Anterior cingulate cortex (tissue), 58 donors: ENCODE data around the gene GMPR.

Source experiments
- DNase-seq, 58 donors: peaks; one replicate each; lab custom pipeline; 2025; lab: John Stamatoyannopoulos, UW

GMPR gene

DNA sequence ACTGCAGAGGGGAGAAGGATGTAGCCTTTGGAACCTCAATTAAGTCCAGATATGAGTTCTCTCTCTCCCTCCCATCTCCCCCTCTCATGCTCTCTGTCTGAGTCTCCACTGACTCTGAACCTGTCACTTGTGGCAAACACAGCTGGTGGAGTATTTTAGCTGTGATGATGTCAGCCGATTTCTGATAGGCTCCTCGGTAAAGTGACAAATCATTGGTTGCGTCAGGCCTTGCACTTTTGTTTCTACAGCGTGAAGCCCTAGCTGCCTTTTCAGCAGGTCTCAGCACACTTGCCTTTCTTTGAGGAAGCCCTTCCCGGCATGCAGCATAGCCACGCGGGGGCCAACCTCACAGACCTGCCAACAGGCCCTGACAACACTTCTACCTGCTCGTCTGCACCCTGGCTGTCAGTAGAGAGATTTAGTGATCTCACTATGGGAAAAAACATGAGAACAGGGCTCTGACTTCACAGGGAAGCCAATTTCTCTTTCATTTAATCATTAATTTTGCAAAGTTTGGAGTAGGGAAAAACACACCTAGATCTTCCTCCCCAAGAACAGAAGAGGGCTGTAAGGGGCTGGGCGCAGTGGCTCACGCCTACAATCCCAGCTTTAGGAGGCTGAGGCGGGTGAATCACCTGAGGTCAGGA lies 84.4 kb downstream of the GMPR start:
- peak in 52 of 58 donors; percentile 7 to 85 (median 51) for DNase-seq

DNA sequence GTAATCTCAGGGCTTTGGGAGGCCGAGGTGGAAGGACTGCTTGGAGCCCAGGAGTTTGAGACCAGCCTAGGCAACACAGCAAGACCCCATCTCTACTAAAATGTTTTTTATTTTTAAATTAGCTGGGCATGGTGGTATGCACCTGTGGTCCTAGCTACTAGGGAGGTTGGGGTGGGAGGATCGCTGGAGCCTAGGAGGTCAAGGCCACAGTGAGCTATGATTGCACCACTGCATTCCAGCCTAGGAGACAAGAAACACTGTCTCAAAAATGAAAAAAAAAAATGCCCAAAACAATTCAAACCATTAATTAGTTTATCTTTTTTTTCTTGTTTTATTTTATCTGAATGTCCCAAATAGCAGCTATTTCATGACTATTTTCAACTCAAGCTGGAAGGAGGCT lies 85.8 kb downstream of the GMPR start:
- no peak for DNase-seq

DNA sequence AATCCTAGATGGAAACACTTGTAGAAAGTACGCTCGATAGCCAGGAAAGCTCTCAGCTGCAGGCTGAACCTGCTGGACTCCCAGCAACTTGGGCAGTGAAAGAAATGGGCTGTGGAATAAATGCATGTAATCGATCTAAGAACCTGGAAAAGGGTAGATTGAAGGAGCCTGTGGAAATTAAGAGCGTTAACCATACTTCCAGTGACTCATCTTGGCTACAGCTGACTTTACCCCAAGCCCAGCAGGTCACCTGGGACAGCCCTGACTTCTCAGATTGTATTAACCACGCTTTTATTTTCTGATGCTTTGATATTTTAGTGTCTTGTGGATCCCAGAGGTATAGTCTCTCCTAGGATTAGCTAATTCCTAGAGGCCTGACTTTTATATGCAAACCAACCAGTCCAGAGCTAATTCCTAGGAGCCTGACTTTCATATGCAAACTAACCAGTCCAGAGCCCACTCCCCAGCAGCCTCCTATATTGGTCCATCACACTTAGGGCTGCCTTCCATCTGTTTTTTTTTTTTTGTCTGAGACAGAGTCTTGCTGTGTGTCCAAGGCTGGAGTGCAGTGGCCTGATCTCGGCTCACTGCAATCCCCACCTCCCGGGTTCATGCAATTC lies 86.3 kb downstream of the GMPR start:
- DNase-seq = no peak

DNA sequence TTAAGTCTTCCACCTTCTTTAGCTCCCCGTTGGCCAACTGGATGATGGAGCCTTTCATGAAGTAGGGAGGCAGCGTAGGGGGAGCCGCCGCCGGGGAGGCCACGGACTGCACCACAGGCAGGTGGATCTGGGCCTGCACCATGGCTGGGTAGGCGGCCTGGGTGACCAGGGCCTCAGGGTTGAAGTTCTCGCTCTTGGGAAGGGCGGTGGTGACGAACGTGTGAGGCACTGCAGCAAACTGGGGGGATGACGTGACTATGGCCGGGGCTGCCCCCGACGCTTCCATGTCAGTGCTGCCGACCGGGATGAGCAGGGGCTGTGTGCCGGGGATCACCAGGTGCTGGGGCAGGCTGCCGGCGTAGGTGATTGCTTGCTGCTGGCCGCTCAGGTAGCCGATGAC lies 88.1 kb downstream of the GMPR start:
- DNase-seq = no peak

DNA sequence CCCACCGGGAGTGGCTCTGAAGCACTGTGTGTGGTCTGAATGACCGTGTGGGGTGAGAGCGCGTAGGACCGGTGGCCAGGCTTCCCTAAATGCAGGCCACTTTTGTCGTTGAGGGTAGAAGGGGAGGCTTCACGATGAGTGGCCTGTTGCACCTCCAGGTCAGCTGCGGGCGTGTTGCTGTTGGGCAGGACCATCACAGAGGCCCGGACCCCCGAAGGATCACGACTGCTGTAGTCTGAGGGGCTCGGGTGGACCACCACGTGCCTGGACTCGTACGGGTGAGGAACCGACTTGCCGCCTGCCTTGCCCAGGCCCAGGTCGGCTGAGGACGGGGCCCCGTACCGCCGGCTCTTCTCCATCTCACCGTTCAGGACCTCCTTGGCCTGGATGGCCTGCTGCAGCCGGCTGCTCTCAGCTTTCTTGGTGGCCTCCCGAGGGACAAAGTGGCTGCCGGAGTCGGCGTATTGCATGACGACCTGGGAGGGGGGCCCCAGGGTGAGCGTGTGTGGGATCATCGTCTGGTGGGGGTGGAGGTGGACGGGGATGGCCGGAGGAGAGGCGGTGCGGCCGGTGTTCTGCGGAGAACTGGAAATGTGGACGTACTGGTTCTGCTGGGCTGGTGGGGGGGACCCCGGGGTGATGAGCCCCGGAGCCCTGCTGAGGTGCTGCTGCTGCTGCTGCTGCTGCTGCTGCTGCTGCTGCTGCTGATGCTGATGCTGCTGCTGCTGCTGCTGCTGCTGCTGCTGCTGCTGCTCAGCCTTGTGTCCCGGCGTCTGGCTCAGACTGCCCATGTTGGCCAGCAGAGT lies 88.8 kb downstream of the GMPR start:
- no peak for DNase-seq

DNA sequence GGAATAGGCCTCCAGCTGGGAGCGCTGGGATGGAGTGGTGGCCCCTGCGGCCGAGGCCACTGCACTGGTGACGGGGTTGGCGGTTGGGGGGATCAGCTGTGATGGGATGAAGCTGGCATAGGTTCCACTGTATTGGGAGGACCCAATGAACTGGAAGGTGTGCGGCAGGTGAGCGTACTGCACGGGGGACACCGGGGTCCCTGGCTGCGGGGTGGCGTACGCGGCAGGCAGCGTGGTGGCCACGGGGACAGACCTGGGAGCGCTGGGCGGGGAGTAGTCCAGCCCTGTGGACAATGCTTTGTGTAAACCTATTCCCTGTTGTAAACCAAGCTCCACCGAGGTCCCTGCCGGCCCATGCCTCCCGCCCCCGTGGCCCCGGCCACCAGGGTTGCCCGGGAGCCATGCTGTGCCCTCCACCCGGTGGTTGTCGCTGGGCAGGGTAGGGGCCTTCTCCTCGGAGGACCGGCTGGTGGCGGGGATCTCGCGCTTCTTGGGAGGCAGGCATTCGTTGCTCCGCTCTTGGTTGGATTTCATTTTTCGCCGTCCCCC lies 89.5 kb downstream of the GMPR start:
- DNase-seq = no peak

DNA sequence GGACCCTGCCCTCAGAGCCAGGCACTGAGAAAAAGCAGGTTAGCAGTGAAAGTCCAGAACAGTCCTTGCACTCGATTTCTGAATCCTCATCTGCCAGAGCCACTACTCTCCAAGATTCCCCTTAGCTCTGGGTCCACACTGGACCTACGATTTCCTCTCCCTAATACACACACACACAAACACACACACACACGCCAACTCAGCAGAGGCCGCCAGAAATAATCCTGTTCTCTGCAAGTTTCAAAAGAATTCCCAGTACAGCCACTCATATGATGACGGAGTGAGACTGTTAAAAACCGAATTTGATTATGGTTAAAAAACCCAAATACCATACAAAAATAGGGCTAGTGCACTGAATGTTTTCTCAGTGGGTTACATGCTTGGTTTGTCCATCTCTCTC lies 90.8 kb downstream of the GMPR start:
- no peak for DNase-seq

DNA sequence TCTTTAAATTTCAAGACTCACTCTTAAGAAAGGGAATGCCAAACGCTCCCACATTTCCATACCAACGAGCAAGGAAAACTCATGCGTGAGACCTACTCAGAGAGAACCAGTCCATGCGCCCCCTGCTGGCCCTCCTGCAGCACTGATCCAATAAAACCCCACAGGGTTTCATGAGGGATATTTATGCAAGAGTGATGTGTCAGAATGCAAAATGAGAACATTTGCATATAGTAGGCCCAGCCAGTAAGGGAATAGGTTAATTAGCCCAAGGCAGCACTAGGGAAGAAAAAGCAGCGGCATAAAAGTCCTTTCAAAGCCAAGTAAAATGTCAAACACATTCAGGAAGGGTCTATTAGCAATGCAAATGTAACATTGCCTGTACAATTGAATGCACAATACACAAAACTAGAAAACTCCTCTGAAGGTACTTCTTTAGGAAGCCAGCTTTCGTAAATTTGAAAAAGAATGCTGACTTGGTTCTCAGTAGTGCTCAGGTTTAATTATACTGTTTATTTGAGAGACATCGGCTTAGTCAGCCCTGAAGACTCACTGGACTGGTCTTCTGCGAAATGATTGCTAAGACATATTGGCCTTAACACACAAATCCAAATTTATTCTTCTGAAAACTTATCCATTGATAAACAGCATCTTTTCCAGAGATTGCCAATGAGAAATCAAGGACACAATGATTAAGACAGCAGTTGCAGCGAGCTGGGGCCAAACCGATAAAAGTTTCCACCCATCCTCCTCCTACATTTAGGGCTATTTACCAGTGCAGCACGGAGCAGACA lies 93.2 kb downstream of the GMPR start:
- peak in 56 of 58 donors; percentile 3 to 83 (median 50) for DNase-seq

DNA sequence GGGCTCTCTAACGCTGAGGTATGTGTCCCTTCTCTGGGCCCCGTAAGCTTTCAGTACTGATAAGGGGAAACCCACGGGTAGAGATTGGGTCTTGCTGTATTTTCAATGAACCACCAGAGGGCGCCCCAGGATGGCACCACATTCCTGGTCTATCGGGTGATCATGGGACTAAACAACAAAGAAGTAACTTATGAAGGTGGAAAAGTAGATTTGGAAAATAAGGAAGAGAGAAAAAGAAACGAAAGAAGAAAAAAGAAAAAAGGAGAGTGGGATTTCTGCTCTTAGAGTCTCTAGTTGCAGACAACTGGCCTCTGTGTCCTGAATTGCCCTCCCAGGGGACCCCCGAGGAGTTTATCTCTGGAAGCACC lies 93.8 kb downstream of the GMPR start:
- peak in 56 of 58 donors; percentile 3 to 88 (median 66) for DNase-seq

DNA sequence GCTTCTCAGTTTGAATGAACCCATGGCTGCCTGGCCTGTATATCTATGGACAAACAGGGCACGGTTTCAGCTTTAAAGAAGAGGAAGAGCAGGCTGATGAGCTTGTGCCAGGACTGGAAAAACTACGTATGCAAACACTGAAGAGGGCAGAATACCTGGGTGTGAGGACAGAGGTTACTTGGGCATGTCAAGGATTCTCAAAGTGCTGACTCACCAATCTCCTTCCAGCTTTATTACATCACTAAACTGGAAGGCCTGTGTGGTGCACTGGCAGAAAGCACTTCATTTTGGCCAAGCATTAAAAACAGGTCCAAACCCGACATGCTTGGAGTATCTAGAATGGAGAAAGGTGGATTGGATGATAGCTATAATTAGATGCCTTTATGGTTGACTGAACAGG lies 95.2 kb downstream of the GMPR start:
- no peak for DNase-seq

DNA sequence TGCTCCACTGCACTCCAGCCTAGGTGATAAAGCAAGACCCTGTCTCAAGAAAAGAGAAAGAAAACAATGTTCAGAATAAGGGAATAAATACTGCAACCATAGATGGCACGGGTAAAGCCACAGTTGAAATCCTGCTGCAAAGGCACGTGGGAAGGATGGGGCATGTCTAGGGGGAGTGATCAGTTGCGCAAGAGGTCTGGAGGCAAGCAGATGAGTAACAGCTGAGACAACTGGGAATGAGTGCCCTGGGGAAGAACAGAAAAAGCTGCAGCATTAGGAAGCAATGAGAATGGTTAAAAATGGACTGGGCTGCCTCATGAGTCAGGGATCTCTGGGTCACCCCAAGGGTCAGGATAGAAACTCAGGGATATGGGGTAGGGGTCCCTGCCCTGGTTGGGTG lies 96.3 kb downstream of the GMPR start:
- peak in 1 of 58 donors; percentile 17 for DNase-seq

DNA sequence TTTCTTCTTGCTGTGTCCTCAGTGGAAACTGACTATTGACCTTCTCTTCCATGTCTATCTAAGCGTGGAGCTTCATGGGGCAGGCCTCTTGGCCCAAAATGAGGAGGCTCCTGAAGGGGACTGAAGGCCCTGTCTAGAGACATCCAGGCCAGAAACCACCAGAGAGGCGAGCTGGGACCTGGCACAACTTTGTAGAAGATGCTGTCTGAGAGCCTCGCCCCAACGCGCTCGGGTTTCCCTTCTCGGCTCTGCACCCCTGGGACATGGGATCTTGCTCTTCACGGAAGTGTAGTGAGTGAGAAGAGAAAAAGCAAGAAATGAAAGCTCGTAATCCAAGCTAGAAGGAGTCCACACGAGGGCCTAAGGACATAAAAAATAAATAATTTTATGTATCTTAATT lies 96.8 kb downstream of the GMPR start:
- DNase-seq = no peak

DNA sequence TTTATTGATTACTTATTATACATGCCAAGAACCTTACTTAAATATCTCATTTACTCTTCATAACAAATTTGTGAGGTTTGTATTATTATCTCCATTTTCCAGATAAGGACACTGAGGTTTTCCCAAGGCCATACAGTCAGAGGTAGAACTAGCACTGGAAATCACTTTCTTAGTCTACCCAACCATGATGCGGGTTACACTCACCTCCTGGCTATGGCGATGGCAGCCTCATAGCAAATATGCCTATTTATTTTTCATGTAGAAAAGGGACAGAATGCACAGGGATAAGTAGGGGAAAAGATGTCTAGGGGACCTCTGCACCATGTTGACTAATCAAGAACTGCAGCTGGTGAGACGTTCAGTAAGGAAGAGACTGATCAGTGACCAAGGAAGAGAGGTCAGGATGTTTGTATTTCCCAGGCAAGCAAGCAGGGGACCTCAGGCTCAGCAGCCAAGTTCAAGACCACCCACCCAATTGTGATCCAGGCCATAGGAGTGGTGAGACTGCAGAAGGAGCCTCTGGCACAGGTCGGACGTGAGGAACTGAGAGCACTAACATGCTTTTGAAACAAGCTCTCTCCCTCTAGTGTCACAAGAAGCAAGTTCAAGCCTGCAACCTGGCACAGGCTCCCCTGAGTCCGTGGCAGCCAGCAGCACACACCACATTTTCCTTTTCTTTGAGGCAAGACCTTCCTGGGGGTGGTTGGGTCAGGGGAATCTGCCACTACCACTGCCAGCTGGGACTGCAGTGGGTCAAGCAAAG lies 97.8 kb downstream of the GMPR start:
- no peak for DNase-seq

DNA sequence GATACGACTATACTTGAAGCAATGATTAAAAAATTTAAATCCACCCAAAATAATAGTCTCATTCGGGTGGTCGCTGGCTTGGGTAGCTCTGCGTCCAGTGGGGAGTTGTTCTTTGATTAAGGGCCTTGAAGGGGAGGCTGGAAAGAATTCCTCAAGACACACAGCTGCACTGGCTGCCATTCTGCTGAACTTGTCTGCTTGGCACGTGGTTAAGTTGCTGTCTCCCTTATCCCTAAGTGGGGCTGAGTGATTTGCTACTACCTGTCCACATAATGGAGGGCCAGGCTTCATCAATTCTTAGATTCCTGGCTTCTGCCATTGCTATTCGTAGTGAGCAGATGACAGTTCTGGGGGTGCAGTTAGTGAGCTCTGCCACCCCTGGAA lies 98.5 kb downstream of the GMPR start:
- no peak for DNase-seq

DNA sequence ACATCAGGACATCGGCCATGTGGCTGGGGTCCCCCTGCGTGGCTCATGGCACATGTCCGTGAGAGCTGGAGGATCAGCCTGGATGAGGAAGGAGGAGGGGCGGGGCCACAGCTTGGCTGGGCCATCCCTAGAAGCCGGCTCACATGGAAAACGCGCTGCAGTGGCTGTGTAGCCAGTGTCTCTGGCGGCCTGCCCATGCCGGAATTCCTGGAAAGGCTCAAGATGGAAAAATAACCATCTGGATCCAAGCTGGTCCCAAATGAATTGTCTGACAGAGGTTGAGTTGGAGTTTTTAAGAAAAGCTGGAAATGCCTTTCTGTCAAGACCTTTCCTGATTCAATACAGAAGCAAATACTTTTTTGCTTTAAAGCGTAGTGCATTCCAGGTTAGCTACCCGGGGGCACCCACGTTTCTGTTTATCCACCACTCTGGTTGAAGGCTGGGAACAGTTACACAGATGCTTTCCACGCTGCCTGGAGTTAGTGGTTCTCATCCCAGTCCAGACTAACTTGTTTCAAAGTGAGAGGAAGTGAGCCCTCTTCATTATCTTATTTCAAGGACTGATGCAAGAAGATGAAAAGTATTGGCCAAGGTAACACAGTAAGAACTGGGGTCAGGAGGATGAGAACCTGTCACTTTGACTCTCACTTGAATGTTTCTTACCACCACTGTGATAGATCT lies 99.0 kb downstream of the GMPR start:
- peak in 45 of 58 donors; percentile 5 to 78 (median 27) for DNase-seq

DNA sequence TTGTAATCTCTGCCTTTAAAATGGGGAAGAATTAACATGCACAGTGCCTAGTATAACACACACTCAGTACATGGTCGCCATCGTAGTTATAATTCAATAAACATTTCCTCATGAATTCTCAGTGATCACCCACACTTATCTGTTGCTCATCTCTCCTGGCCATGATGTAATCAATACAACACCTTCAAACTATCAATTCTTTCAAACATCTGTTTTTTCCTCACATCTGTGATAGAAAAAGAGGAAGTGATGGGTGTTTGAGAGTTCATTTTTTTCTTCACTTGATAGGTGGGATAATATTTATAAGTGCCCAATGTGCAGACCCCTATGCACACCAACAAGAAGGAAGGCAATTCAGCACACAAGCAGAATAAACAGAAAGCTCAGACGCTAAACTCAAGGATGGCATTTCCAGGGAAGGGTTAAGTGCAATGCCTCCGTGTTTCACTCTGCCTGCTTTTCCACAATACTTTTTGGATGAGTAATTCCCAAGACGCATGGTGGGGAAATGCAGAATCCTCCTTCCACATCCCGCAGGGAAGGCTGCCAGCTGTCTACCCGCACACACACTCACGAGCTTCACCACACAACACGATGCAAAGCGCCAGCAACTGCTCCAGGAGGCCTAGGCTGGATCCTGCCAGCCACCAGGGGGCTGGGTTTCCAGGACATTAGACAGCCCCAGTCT lies 100.3 kb downstream of the GMPR start:
- DNase-seq = peak in 49 of 58 donors; percentile 8 to 72 (median 37)

DNA sequence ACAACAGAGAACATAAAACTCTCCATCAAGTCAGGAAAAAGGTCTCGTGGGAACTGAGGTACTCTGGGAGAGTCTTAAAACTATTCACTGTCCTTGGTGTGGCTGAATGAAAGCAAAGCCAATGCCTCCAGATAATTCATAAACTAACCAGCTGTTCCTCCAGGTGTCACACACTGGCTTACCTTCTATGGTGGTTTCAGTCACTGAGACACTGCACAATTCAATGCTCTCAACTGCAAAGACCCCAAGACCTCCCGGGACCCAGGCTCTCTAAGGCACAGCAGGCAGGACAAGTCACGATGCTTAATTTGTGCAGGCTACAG lies 100.8 kb downstream of the GMPR start:
- DNase-seq = no peak

DNA sequence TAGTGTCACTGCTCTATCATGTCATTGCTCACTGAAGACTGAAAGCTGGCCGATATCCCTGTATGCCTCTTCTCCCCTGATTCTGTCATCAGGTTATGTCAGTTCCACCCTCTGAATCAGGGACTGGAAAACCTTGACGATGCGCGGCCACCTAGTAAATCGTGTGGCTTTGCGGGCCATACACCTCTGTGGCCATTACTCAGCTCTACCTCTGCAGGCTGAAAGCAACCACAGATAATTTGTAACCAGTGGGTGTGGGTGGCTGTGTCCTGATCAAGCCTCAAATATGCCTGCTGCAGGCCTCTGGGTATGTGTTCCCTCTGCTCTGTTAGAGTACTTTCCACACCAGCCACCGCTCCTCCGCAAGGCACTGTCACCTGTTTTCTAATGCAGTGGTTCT lies 105.2 kb downstream of the GMPR start:
- no peak for DNase-seq

DNA sequence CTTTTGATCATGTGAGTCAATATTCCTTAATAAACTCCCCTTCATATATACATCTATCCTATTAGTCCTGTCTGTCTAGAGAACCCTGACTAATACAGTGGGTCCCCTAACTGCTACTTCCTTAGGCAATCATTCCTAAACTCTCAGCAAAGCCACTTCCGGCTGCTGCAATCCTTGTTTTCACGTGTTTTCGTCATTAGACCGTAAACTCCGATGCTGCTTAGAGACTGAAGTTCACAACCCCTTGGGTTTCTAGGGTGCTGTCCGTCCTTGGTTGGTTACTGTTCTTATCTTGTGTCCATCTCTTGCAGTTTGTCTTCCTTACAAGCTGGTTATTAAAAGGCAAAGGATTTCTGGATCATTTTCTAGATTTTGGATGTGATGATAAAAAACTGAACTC lies 106.4 kb downstream of the GMPR start:
- no peak for DNase-seq
